ENCODE data around the gene HIP1.

Gene HIP1

DNA sequence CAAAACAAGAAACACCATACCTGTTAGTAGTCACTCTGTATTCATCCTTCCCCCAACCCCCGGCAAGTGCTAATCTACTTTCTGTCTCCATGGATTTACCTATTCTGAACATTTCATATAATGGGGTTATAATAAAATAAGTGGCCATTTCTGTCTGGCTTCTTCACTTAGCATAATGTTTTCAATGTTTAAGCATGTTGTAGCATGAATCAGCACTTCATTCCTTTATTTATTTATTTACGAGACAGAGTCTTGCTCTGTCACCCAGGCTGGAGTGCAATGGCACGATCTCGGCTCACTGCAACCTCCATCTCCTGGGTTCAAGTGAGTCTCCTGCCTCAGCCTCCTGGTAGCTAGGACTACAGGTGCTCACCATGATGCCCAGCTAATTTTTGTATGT, 69.2 kb downstream of the HIP1 start:
- no peak for DNase-seq

DNA sequence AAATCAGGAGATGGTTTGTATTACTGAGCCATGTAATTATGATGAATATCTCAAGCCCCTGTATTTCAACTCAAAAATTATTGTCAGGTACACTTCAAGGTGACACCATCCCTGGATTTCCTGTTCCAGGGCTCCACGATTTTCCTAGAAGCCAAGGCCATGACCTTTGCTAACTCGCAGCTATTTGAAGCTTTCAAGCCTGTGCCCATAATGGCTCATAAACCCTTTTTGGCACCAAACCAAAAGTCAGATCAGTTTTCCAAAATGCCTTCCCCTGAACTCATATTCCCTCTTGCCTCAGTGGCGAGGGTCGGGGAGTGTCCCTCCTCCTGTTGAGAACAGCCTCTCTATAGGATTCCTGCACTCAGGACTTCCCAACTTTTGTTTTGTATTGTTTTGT, 70.8 kb downstream of the HIP1 start:
- DNase-seq, result no peak

DNA sequence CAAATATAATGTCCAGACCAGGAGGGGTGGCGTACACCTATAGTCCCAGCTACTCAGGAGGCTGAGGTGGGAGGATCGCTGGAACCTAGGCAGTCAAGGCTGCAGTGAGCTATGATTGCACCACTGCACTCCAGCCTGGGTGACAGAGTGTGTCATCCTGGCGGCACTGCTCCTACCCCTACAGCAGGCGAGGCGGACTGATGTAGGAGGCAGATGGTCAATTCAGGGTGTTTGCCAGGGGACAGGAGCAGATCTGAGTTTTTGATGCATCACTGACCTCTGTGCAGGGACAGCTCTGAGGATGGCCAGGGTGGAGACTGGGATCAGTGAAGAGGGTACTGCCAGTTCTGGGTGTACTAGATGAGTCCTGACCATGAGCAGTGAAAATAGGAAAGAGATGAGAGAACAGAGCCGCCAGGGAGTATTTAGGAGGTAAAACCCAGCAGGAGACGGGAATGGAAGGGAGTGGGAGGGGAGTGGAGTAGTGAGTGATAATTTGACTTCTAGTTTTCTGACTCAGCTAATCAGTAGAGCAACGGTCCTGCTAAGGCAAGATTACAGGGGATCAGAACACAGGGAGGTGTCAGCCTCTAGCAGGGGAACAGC, 75.3 kb downstream of the HIP1 start:
- DNase-seq, result no peak

DNA sequence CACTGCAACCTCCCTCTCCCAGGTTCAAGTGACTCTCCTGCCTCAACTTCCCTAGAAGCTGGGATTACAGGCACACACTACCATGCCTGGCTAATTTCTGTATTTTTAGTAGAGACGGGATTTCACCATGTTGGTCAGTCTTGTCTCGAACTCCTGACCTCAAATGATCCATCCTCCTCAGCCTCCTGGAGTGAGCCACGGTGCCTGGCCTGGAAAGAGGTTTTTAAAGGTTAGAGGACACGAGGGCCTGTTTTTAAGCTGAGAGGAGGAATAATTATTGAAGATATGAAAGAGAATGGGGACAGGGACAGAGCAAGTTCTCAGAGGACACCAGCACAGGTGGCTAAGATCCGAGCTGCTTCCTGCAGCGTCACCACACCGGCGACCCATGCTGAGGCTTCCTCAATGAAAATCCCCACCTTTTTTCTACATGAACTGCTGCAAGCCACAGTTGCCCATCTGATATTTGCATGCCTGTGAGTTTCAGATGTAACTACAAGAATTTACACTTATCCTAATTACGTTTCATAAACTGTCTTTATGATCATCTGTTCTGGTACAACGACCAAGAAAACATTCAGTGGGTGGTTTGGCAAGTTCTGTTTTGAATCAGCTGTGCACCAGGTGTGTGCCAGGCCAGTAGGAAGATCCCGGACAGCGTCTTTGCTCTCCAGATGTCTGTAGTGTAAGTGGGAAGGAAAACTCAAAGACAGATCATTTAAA, 76.0 kb downstream of the HIP1 start:
- no peak for DNase-seq

DNA sequence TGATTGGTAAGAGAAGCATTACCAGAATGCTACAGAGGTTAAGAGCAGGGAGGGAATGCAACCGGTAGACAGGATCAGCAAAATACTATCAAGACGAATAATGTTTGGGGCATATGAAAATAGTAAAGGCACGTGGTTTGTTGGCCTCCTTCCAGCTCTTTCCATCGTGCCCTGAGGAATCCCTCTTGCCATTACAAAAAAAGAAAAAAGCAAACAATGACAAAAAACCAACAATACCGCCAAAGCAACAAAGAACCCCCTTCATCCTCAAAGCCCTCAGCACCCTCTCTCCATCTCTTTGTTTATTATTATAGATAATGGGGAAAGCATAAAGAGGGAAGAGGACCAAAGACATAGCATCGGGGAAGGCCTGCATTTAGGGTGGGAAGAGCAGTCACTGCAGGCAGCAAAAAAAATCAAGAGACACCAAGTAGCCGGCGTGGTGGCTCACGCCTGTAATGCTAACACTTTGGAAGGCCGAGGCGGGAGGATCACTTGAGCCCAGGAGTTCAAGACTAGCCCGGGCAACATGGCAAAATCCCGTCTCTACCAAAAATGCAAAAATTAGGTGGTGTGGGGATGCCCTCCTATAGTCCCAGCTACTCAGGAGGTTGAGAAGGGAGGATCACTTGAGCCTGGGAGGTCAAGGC, 78.0 kb downstream of the HIP1 start:
- no peak for DNase-seq

DNA sequence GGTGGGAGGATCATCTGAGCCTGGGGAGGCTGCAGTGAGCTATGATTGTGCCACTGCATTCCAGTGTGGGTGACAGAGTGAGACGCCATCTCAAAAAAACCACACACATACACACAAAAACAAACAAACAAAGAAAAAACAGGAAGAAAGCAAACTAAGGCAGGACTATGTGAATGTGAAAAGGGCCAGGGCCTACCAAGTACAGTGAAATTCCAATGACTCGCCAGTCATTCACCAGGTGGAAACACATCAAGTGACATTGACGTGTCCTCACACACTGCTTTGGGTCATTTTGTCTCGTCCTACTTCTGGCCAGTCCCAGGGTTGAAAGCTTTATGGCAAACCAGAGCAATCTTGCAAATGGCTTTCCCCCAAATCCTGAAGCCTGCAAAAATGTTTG, 79.9 kb downstream of the HIP1 start:
- DNase-seq, result no peak

DNA sequence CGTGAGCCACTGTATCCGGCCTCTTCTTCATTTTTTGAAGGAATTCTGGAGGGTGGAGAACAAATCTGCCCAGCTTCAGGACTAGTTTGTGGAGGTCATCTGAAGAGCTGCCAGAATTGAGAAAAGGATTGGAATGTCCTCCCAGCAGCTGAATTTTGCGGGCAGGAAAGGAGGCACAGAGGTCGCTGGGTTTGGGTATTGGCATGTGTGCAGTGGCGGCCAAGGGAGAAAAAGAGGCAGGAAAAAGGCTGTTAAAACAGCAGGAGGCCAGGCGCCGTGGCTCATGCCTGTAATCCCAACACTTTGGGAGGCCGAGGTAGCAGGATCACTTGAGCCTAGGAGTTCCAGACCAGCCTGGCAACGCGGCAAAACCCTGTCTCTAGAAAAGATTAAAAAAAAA, 80.4 kb downstream of the HIP1 start:
- DNase-seq, result no peak

DNA sequence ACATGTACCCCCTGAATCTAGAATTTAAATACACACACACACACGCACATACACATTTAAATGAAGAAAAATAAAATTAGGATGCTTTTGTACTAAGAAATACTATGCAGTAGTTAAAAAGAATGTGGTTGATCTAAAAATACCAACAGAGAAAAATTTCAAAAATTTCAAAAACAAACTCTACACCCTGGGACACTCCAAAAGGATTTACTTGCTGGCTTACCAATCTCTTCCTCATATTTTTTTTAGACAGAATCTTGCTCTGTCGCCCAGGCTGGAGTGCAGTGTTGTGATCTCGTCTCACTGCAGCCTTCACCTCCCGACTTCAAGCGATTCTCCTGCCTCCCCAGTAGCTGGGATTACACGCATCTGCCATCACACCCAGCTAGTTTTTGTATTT, 80.9 kb downstream of the HIP1 start:
- no peak for DNase-seq

DNA sequence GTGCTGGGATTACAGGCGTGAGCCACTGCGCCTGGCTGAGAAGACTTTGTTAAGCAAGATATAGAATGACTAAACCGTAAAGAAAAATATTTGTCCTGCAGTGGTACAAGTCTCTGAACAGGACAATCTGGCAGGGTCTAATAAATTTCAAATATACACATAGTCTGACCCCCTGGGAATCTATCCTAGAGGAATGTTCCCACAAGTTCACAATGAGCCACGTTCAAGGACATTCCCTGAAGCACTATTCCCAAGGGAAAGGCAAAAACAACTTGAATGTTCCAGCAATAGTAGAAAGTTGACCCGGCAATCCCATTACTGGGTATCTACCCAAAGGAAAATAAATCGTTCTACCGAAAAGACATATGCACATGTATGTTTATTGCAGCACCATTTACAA, 82.0 kb downstream of the HIP1 start:
- no peak for DNase-seq

DNA sequence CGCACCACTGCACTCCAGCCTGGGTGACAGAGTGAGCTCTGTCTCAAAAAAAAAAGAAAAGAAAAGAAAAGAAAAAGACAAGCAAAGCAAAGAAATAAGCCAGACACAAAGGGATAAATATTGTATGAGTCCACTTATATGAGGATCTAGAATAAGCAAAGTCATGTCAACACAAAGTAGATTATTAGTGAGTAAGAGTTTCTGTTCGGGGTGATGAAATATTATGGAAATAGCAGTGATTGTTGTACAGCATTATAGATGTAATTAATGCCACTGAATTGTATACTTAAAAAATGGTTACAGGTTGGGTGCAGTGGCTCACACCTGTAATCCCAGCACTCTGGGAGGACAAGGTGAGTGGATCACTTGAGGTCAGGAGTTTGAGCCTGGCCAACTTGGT, 83.2 kb downstream of the HIP1 start:
- DNase-seq, result no peak

DNA sequence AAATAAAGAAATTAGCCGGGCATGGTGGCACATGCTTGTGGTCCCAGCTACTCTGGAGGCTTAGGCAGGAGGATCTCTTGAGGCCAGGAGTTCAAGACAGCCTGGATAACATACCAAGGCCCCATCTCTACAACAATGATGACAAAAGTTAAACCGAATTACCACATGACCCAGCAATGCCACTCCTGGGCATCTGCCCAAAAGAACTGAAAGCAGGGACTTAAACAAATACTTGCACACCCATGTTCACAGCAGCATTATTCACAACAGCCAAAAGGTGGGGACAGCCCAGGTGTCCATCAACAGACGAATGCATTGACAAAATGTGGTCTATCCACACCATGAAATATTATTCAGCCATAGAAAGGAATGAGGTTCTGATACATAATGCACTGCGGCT, 83.9 kb downstream of the HIP1 start:
- DNase-seq, result no peak

DNA sequence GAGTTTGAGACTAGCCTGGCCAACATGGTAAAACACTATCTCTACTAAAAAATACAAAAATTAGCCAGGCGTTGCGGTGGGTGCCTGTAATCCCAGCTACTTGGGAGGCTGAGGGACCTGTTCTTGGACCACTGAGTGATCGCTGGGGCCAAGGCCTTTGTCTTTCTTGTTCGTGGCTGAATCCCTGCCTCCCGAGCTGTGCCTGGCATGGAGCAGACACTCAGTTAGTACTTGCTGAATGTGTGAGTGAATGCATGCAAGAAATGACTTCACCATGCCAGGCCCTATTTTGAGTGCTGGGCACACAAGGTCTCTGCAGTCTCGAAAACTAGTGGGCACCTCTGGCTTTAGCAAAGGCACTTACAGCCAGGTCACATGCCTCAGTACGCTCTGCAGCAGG, 85.1 kb downstream of the HIP1 start:
- DNase-seq, result no peak

DNA sequence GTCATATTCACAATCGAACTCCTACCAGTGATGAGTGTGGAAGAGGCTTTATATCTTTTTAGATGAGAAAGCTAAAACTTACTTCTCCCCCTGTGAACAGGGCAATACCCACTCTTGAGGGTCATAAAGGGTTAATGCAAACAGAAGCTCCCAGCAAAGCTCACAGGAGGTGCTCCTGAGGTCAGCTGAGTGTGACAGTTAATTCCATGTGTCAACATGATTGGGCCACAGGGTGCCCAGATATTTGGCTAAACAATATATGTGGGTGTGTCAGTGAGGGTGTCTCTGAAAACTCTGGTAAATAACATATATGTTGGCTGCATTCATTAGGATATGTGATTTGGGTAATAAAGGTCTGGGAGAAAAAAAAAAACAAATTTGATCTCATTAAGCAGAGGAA, 86.0 kb downstream of the HIP1 start:
- DNase-seq, result no peak

DNA sequence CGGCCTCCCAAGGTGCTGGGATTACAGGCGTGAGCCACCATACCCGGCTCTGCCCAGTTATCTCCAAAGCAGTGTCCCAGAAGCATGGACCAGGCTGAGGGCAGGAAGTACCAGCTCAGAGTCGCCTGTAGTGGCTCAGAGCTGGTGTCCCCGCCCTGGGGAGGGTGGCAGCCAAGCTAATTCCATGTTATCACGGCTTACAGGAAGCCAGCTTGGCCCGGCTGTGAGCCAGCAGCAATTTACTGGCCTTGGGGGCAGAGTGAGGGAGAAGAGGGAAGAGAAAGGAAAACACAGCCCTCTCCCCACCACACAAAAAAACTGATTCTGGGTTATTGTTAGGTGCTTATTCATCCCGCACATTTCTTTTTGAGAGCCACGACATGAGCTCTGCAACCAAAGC, 88.1 kb downstream of the HIP1 start:
- no peak for DNase-seq

DNA sequence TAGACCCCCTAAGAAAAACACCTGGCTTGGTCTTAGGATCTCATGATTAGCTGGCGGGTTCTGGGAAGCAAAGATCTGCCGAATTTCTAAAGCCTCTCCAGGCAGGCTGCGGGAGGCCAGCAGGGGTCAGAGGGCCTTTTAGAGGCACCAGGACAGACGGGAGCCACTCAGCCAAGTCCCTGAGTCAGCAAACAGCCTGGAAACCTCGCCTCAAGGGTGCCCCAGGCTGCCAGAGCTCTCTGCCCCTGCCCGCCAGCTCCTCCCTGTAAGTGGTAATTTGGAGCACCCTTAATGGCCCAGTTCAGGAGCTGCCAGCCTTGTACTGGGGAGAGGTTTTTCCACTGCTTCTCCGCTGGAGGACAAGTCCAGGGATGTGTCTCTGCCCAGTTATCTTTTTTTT, 88.7 kb downstream of the HIP1 start:
- DNase-seq, result no peak

DNA sequence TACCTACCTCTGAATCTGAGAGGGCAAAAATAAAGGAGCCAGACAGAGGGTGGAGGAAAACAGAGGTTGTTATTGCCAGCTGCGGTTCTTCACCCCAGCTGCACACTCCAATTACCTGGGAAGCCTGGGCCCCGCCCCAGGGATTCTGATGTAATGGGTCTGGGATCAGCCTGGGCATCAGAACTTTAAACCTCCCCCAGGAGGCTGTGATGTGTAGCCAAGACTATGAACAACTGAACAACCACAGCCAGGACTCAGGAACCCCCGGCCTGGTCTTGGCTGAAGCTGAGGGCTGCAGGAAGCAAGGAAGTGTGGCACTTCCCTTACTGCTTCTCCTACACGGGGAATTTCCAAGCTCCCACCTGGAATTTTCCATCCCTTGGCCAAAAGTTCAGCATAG, 89.3 kb downstream of the HIP1 start:
- DNase-seq, result no peak

DNA sequence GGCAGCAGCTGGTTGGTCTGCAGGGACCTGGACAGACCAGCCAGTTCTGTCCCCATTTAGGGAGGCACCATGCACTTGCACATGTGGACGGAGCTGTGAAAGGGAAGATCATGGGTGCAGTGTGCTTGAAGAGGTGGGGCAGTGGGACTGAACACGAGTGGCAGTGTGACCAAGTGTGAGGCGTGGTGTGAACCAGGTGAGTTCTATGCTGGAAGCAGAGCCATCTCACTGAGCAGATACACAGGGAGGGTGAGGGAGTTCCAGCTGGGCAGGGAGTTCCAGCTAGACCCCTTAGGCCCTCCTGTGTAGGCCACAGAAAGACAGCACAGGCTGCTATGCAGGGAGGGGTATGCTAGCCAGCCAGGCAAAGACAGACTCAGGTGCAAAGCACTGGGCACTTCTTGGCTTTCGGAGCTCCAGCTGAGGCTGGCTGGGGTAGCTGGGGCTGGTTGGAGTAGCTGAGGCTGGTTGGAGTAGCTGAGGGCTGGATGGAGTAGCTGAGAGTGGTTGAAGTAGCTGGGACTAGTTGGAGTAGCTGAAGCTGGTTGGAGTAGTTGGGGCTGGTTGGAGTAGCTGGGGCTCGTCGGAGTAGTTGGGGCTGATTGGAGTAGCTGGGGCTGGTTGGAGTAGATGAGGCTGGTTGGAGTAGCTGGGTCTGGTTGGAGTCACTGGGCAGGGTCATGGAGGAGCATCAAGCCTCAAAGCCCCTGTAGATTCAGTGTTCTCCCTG, 90.9 kb downstream of the HIP1 start:
- DNase-seq, result no peak

DNA sequence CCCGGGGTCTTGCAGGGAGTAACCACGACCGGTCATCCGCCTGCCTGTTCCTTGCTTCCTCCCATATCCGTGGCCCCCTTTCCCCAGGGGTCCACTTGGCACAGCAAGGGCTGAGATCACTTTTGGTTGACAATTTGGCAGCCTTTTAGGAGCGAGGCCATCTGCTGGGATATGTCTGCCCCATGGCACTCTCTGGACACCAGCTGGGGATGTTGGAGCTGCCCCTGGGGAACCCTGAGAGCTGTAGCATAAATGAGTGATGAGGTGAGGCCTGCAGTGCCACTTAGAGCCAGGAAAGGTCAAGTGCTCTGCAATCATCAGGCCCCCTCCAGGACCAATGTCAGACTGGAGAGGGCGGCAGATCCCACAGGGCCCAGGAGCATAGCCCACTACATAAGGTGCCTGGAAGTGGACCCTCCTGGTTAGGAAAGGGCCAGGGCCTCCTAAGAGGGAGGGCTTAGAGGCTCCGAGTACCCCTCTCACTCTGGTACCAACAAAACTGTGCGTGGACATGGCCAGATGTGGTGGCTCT, 92.1 kb downstream of the HIP1 start:
- no peak for DNase-seq

DNA sequence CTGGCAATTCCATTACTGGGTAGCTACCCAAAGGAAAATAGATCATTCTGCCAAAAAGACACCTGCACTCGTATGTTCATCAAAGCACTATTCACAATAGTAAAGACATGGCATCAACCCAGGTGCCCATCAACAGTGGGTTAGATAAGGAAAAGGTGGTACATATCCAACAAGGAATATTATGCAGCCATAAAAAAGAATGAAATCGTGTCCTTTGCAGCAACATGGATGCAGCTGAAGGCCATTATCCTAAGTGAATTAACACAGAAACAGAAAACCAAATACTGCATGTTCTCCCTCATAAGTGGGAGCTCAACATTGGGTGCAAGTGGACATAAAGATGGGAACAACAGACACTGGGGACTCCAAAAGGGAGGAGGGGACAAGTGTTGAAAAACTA, 93.2 kb downstream of the HIP1 start:
- DNase-seq, result no peak

DNA sequence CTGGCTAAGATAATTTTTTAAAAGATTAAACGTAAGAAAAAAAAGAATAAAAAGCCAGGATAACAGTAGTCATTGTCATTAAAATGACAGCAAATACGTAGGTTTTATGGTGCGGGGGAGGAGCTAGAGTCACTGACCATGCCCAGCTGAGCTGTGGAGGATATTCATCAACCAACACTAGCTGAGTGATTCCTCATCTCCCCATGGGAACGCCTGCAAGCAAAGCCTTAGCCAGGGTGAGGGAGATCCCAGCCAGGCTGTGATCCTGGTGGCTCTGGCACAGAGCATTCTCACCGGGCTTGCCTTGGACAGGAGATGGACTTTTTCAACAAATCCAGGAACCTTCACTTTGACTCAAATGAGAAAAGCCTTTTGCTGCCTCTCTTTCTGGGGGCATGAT, 94.2 kb downstream of the HIP1 start:
- no peak for DNase-seq

DNA sequence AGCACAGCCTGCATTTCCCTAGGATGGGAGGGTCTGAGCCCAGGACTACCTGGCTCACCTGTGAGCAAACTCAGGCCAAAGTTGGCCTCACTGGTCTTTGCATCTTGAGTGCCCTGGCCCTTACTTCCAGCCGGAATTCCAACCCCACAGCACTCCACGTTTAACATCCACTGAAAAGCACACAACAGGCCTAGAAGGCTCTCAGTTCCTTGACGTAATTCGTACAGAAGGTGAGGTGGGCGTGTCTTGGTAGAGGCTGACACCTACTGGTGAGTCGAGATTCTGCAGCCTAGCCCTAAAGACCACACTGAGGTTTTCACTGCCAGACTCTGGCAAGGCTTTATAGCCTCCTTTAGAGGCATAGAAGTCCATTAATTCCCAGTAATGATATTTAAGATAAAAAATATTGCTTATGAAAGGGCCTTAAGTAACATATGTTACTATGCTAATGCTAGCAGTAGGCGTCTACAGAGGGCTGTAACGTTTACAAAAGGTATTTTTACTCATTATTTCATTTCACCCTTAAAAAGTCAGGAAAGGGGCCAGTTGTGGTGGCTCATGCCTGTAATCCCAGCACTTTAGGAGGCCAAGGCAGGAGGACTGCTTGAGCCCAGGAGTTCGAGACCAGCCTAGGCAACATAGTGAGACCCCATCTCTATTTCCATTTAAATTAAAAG, 95.8 kb downstream of the HIP1 start:
- DNase-seq, result no peak

DNA sequence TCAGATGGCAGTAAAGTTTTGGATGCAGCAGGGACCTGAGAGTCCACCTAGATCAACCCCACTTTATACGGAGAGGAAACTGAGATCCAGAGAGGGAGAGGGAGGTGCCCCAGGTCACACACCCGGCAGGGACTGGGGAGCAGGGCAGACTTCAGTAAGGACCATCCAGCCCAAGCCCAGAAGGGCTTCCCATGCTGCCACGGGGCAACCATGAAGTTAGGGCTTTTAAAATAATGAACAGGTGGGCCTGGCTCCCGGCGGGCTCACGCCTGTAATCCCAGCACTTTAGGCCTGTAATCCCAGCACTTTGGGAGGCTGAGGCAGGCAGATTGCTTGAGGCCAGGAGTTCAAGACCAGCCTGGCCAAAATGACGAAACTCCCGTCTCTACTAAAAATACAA, 98.5 kb downstream of the HIP1 start:
- DNase-seq, result no peak

DNA sequence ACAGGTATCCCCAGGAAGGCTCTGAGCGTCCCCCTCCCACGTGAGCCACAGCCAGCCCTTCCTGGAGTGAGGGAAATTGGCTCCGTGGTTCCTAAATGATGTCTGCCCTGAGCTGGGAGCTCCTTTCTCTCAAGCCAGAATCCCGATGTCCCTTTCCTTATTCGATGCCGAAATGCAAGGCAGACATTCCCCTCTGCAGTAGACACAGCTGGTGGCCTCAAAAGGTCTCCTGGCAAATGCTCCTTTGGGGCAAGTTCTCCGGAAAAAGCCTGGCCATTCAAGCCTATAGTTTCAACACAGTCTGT, 98.9 kb downstream of the HIP1 start:
- no peak for DNase-seq

Measured in NCI-H1105 (cell line).